Sigmoid colon (tissue), 7 donors: ENCODE data around the gene CHRNA4. TPM values are rescaled to one million over a fixed set of nuclear protein-coding genes. Genes with fewer than 3 reads are reported as not detected.

Experiments
- DNase-seq: peaks from one replicate; pipeline ENCODE4 v3.0.0-alpha.2; 2019
- H3K27ac ChIP-seq, 4 donors: fragments of 200-600 bp; sonication (generic); one replicate each; pipeline ENCODE4 v1.5.1; 2016 to 2019; ENCODE audit warnings: mild to moderate bottlenecking in 1 of 4
- H3K27me3 ChIP-seq, 3 donors: fragments of 200-600 bp; sonication (generic); one replicate each; pipeline ENCODE4 v1.5.1; 2019; ENCODE audit warnings: mild to moderate bottlenecking in 1 of 3
- H3K36me3 ChIP-seq, 4 donors: fragments of 200-600 bp; sonication (generic); one replicate each; pipeline ENCODE4 v1.5.1; 2016 to 2019
- H3K4me1 ChIP-seq, 4 donors: fragments of 200-600 bp; sonication (generic); one replicate each; pipeline ENCODE4 v1.5.1; 2017 to 2019
- H3K4me3 ChIP-seq, 4 donors: fragments of 200-600 bp; sonication (generic); one replicate each; pipeline ENCODE4 v1.5.1; 2017 to 2019; ENCODE audit warnings: mild to moderate bottlenecking in 2 of 4, moderate library complexity in 1 of 4
- H3K9me3 ChIP-seq, 4 donors: fragments of 200-600 bp in 3 of 4; sonication (generic) in 3 of 4; one replicate each; pipeline versions ENCODE4 v1.5.1 to v1.6.1; 2013 to 2019
- CTCF ChIP-seq, 4 experiments: fragments of 450-650 bp in 3 of 4; fragments of 200-600 bp in 1 of 4; IDR thresholded peaks; one replicate each; pipeline ENCODE4 v1.5.1; 2016 to 2019; ENCODE audit warnings: antibody characterized with exemption in 4 of 4, mild to moderate bottlenecking in 3 of 4, moderate library complexity in 2 of 4
- EP300 ChIP-seq, 4 donors: sonication (generic); formaldehyde crosslinking; IDR thresholded peaks; one replicate each; pipeline ENCODE4 v1.6.1; 2017; ENCODE audit warnings: antibody characterized with exemption in 4 of 4
- POLR2A ChIP-seq, 2 donors: fragments of 450-650 bp; IDR thresholded peaks; one replicate each; pipeline ENCODE4 v1.6.1; 2016; ENCODE audit warnings: antibody characterized with exemption in 2 of 2, mild to moderate bottlenecking in 2 of 2, moderate library complexity in 2 of 2
- POLR2AphosphoS5 ChIP-seq, 4 donors: sonication (generic); formaldehyde crosslinking; IDR thresholded peaks; one replicate each; pipeline ENCODE4 v1.6.1; 2017; ENCODE audit warnings: antibody characterized with exemption in 4 of 4
- WGBS, 2 donors: extraction: QIAGEN DNeasy Blood & Tissue Kit; methylation state at CpG; one replicate each; pipeline ENCODE4 v1.1.7; 2013; 5-methylcytosine and 5-hydroxymethylcytosine counted together
- intact Hi-C: fragments of 100-400 bp; cut with DNase I; formaldehyde crosslinking; loops from one replicate; pipeline ENCODE4 v1.15.1; 2023
- polyA plus RNA-seq, 3 donors: library from polyadenylated mRNA; stranded (reverse); fragments of 200-250 nt; gene quantifications; one replicate each; pipeline ENCODE4 v1.2.3, GENCODE V29; 2013
- total RNA-seq, 4 donors: library from RNA; depleted of rRNA; stranded (reverse); fragments of >200 nt; gene quantifications; one replicate each; pipeline ENCODE4 v1.1.0, GENCODE V29; 2016
- donor health status: healthy with polysubstance abuse.
- donor health status: Bipolar disorder and iron deficiency.
- donor health status: healthy.

Gene CHRNA4
- total and polyA plus RNA-seq, 7 donors: 0.07 to 1.1 TPM; not detected in 5

GRCh38 chr20:63371291-63371865 is 10.2 kb upstream of the CHRNA4 start:
- DNase-seq: no peak
- no peaks in the 10 kb centered on the region for H3K9me3 ChIP-seq
- 73% methylated on average over 28 of the region's 28 CpGs for WGBS, 2 donors
- TF ChIP-seq CTCF (IDR thresholded peaks at IDR 0.05) (no peak), EP300 (IDR thresholded peaks at IDR 0.05) (no peak), POLR2AphosphoS5 (IDR thresholded peaks at IDR 0.05) (no peak), POLR2A (IDR thresholded peaks at IDR 0.05) (no peak)
- no peak overlapping the region for H3K4me3 ChIP-seq
- H3K4me1 ChIP-seq: no peaks in the 10 kb centered on the region
- H3K27me3 ChIP-seq: peaks cover 0 to 86% (median 34%) of the 10 kb centered on the region in 3 donors
- no peaks in the 10 kb centered on the region for H3K36me3 ChIP-seq
- intact Hi-C loops: no loop called here
- no peak overlapping the region for H3K27ac ChIP-seq

GRCh38 chr20:63370618-63371187 is 9.6 kb upstream of the CHRNA4 start:
- H3K4me3 ChIP-seq: no peak overlapping the region
- no peak for DNase-seq
- H3K36me3 ChIP-seq: no peaks in the 10 kb centered on the region
- 26 to 44% methylated on average over 21 of the region's 21 CpGs for WGBS, 2 donors
- intact Hi-C loops: no loop called here
- no peaks in the 10 kb centered on the region for H3K9me3 ChIP-seq
- no peak overlapping the region for H3K27ac ChIP-seq
- TF ChIP-seq POLR2A (IDR thresholded peaks at IDR 0.05): no peak
- TF ChIP-seq CTCF (IDR thresholded peaks at IDR 0.05): no peak
- no peak for TF ChIP-seq EP300 (IDR thresholded peaks at IDR 0.05)
- TF ChIP-seq POLR2AphosphoS5 (IDR thresholded peaks at IDR 0.05): no peak
- H3K4me1 ChIP-seq: no peaks in the 10 kb centered on the region
- H3K27me3 ChIP-seq: peaks cover 0 to 81% (median 27%) of the 10 kb centered on the region in 3 donors

- no peak for TF ChIP-seq POLR2AphosphoS5 (IDR thresholded peaks at IDR 0.05)
- TF ChIP-seq POLR2A (IDR thresholded peaks at IDR 0.05): no peak
- no peak for TF ChIP-seq CTCF (IDR thresholded peaks at IDR 0.05)
- no peak for TF ChIP-seq EP300 (IDR thresholded peaks at IDR 0.05)
- H3K4me3 ChIP-seq: no peak overlapping the region
- intact Hi-C loops: no loop called here
- H3K4me1 ChIP-seq: no peaks in the 10 kb centered on the region
- no peaks in the 10 kb centered on the region for H3K36me3 ChIP-seq
- peaks cover 0 to 77% (median 20%) of the 10 kb centered on the region in 3 donors for H3K27me3 ChIP-seq
- WGBS, 2 donors: 50 to 65% methylated on average over 24 of the region's 24 CpGs
- no peaks in the 10 kb centered on the region for H3K9me3 ChIP-seq
- no peak overlapping the region for H3K27ac ChIP-seq
- no peak for DNase-seq
These were observed 8.8 kb upstream of the CHRNA4 start for GRCh38 chr20:63369724-63370617.

- intact Hi-C loops: no loop called here
- Histone ChIP-seq H3K36me3 (no peaks in the 10 kb centered on the region), H3K4me1 (no peaks in the 10 kb centered on the region), H3K4me3 (no peak overlapping the region), H3K27me3 (peaks cover 0 to 77% (median 14%) of the 10 kb centered on the region in 3 donors), H3K27ac (no peak overlapping the region), H3K9me3 (no peaks in the 10 kb centered on the region)
- 80 to 89% methylated on average over 10 of the region's 10 CpGs for WGBS, 2 donors
- DNase-seq: no peak
- TF ChIP-seq POLR2A (IDR thresholded peaks at IDR 0.05) (no peak), POLR2AphosphoS5 (IDR thresholded peaks at IDR 0.05) (no peak), EP300 (IDR thresholded peaks at IDR 0.05) (no peak), CTCF (IDR thresholded peaks at IDR 0.05) (no peak)
These were observed 7.9 kb upstream of the CHRNA4 start for GRCh38 chr20:63369024-63369530.
